ENCODE results near the gene TSPAN32.
"Not testable (repeated sequence)": the region's sequence is repeated elsewhere in the genome, so short reads cannot be mapped to it uniquely, and the experiment has no call there.

Gene TSPAN32

DNA sequence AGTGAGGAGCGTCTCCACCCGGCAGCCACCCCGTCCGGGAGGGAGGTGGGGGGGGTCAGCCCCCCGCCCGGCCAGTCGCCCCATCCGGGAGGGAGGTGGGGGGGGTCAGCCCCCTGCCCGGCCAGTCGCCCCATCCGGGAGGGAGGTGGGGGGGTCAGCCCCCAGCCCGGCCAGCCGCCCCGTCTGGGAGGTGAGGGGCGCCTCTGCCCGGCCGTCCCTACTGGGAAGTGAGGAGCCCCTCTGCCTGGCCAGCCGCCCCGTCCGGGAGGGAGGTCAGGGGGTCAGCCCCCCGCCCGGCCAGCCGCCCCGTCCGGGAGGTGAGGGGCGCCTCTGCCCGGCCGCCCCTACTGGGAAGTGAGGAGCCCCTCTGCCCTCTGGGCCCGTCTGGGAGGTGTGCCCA, 30.8 kb downstream of the TSPAN32 start:
- not testable (repeated sequence) for H3K36me3 ChIP-seq (ENCODE audit: insufficient read depth, low read length); H3K9me3 ChIP-seq (ENCODE audit: control insufficient read depth, insufficient read depth, low read length); H3K4me1 ChIP-seq (ENCODE audit: insufficient read depth, low read length); H3K9ac ChIP-seq (ENCODE audit: low read depth, low read length)

DNA sequence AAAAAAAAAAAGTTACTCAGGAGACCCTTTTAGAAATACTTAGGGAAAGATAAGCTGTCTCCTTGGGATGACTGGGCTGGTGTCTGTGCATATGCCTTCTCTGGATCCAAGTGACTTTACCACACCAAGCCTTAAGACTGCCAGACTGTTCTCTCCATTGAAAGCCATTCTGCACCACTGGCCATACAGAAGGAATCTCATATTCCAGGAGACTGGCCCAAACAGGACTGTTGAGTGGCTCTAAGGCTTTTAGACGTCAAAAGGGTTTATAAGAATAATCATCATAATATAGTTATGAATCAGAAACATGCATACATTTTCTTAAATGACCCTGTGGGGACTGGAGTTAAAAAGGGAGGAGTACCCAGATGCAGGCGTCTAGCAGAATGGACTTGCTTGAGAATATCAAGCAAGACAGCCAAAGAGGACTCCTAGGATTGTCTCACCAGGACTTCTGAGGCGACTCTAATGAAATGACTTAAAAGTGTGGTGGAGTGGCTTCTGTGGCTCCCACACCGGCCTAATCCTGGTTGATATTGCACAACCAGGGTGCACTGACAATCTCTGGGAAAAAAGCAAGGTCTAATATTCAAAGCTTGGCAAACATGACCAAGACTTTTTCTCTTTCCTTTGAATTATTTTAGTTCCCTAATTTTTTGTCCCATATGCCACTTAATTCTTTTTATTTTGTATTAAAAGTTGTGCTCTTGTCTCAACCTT, 31.8 kb downstream of the TSPAN32 start:
- not testable (repeated sequence) for H3K9me3 ChIP-seq (ENCODE audit: control insufficient read depth, insufficient read depth, low read length); H3K9ac ChIP-seq (ENCODE audit: low read depth, low read length)
- peaks cover 14% of the 10 kb centered on the region for H3K4me1 ChIP-seq (ENCODE audit: insufficient read depth, low read length)

GRCh38 chr11:2335286-2335685, 33.5 kb downstream of the TSPAN32 start:
- not testable (repeated sequence) for H3K36me3 ChIP-seq (ENCODE audit: insufficient read depth, low read length); H3K9ac ChIP-seq (ENCODE audit: low read depth, low read length); H3K9me3 ChIP-seq (ENCODE audit: control insufficient read depth, insufficient read depth, low read length)
- peaks cover 19% of the 10 kb centered on the region for H3K4me1 ChIP-seq (ENCODE audit: insufficient read depth, low read length)

More for the DNA sequence above, 31.8 kb downstream of the TSPAN32 start:
- not testable (repeated sequence) for H3K36me3 ChIP-seq (ENCODE audit: insufficient read depth, low read length)

GRCh38 chr11:2338760-2339159, 36.9 kb downstream of the TSPAN32 start:
- not testable (repeated sequence) for H3K36me3 ChIP-seq (ENCODE audit: insufficient read depth, low read length); H3K9me3 ChIP-seq (ENCODE audit: control insufficient read depth, insufficient read depth, low read length); H3K9ac ChIP-seq (ENCODE audit: low read depth, low read length)
- peaks cover 19% of the 10 kb centered on the region for H3K4me1 ChIP-seq (ENCODE audit: insufficient read depth, low read length)

GRCh38 chr11:2342557-2342956, 40.7 kb downstream of the TSPAN32 start:
- Histone ChIP-seq H3K9me3 (ENCODE audit: control insufficient read depth, insufficient read depth, low read length) (no peaks in the 10 kb centered on the region), H3K4me1 (ENCODE audit: insufficient read depth, low read length) (peaks cover 14% of the 10 kb centered on the region), H3K9ac (ENCODE audit: low read depth, low read length) (no peak overlapping the region), H3K36me3 (ENCODE audit: insufficient read depth, low read length) (no peaks in the 10 kb centered on the region)

- Histone ChIP-seq H3K4me1 (ENCODE audit: insufficient read depth, low read length) (peaks cover 11% of the 10 kb centered on the region), H3K36me3 (ENCODE audit: insufficient read depth, low read length) (no peaks in the 10 kb centered on the region), H3K9me3 (ENCODE audit: control insufficient read depth, insufficient read depth, low read length) (no peaks in the 10 kb centered on the region), H3K9ac (ENCODE audit: low read depth, low read length) (no peak overlapping the region)
Observed at GRCh38 chr11:2342981-2343380, 41.2 kb downstream of the TSPAN32 start.

- H3K36me3 ChIP-seq (ENCODE audit: insufficient read depth, low read length), result no peaks in the 10 kb centered on the region
Observed at GRCh38 chr11:2343502-2343901, 41.7 kb downstream of the TSPAN32 start.

DNA sequence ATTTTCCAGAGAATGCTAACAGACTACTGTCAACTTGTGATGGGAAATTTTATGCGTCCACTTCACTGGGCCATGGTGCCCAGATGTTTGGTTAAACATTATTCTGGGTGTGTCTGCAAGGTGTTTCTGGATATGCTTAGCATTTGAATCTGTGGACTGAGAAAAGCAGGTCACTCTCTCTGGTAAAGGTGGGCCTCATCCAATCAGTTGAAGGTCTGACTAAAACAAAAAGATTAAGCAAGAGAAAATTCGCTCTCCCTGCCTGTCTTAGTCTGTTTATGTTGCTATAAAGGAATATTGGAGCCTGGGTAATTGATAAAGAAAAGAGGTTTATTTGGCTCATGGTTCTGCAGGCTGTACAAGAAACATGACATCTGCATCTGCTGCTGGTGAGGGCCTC, 43.2 kb downstream of the TSPAN32 start:
- H3K9ac ChIP-seq (ENCODE audit: low read depth, low read length), result no peak overlapping the region

More at GRCh38 chr11:2343502-2343901, 41.7 kb downstream of the TSPAN32 start:
- Histone ChIP-seq H3K4me1 (ENCODE audit: insufficient read depth, low read length) (peaks cover 6% of the 10 kb centered on the region), H3K9me3 (ENCODE audit: control insufficient read depth, insufficient read depth, low read length) (0 out of 2 replicates have a peak, but pooled peaks cover 2% of the 10 kb centered on the region), H3K9ac (ENCODE audit: low read depth, low read length) (no peak overlapping the region)

DNA sequence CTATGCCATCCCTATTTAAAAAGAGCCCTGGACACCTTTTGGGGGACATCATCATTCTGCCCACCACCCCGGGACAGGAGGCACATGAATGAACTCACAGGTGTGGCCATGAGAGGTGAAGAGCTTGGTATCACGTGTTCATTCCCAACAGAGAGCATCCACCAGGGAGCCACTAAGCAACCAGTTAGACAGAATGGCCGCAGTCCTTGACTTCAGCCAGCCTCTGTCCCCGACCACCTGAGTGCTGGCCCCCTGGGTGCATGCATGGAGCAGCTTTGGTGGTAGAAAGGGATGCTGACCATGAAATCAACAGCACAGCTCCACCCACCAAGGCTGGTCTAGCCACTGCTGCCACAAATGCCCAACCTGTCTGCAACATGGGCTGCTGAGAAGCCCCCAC, 44.2 kb downstream of the TSPAN32 start:
- Histone ChIP-seq H3K36me3 (ENCODE audit: insufficient read depth, low read length) (no peaks in the 10 kb centered on the region), H3K9ac (ENCODE audit: low read depth, low read length) (no peak overlapping the region)

More for the DNA sequence above, 43.2 kb downstream of the TSPAN32 start:
- Histone ChIP-seq H3K9me3 (ENCODE audit: control insufficient read depth, insufficient read depth, low read length) (peaks cover 9% of the 10 kb centered on the region; the same call in 1 of the 2 replicates), H3K4me1 (ENCODE audit: insufficient read depth, low read length) (no peaks in the 10 kb centered on the region), H3K36me3 (ENCODE audit: insufficient read depth, low read length) (no peaks in the 10 kb centered on the region)

DNA sequence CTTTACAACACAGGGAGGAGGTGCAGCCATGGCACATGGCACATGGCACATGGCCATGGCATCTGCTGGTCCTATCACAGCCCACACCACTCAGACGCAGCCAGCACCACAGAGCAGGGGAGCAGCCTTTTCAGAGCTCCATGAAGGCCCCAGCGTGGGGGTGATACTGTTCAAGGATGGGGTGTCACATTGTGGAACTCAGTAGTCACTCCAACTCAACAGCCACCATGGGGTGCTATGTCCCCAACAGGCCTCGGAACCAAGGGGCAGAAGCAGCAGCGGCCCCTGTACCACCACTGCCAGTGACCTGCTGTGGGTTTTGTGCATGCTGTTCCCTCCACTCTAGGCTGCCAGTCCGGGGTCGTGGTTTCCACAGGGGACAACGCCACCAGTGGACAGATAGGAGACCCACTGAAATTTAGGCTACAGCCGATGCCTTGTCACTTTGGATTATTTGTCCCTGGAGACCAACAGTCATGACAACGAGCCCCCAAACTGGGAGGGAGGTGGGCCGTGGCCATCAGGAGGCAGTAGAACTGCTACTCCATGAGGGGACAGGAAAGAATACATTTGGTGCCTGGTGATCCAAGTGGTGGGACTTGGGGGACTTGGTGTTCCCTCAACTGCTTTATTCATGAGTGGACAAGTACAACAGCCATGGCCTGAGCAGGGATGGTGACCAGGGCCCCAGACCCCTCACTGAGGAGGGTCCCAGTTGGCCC, 44.9 kb downstream of the TSPAN32 start:
- Histone ChIP-seq H3K9me3 (ENCODE audit: control insufficient read depth, insufficient read depth, low read length) (peaks cover 9% of the 10 kb centered on the region; the same call in 1 of the 2 replicates), H3K4me1 (ENCODE audit: insufficient read depth, low read length) (no peaks in the 10 kb centered on the region), H3K36me3 (ENCODE audit: insufficient read depth, low read length) (no peaks in the 10 kb centered on the region), H3K9ac (ENCODE audit: low read depth, low read length) (no peak overlapping the region)

More for the DNA sequence above, 44.2 kb downstream of the TSPAN32 start:
- no peaks in the 10 kb centered on the region for H3K4me1 ChIP-seq (ENCODE audit: insufficient read depth, low read length)
- H3K9me3 ChIP-seq (ENCODE audit: control insufficient read depth, insufficient read depth, low read length), result peaks cover 9% of the 10 kb centered on the region; the same call in 1 of the 2 replicates

- Histone ChIP-seq H3K9ac (ENCODE audit: low read depth, low read length) (no peak overlapping the region), H3K36me3 (ENCODE audit: insufficient read depth, low read length) (no peaks in the 10 kb centered on the region), H3K4me1 (ENCODE audit: insufficient read depth, low read length) (no peaks in the 10 kb centered on the region), H3K9me3 (ENCODE audit: control insufficient read depth, insufficient read depth, low read length) (peaks cover 9% of the 10 kb centered on the region; the same call in 1 of the 2 replicates)
Observed at GRCh38 chr11:2347308-2347830, 45.6 kb downstream of the TSPAN32 start.

DNA sequence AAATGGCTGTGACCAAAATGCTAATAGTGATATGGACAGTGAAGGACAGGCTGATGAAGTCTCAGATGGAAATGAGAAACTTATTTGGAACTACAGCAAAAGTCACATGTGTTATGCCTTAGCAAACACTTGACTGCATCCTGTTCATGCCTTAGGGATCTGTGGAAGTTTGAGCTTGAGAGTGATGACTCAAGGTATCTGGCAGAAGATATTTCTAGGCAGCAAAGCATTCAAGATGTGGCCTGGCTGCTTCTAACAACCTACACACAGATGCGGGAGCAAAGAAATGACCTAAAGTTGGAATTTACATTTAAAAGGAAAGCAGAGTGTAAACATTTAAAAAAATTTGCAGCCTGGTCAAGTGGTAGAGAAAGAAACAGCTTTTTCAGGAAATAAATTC, 47.2 kb downstream of the TSPAN32 start:
- Histone ChIP-seq H3K36me3 (ENCODE audit: insufficient read depth, low read length) (no peaks in the 10 kb centered on the region; the same call in 1 of the 2 replicates), H3K9me3 (ENCODE audit: control insufficient read depth, insufficient read depth, low read length) (peaks cover 9% of the 10 kb centered on the region; the same call in 1 of the 2 replicates), H3K9ac (ENCODE audit: low read depth, low read length) (no peak overlapping the region), H3K4me1 (ENCODE audit: insufficient read depth, low read length) (no peaks in the 10 kb centered on the region)

GRCh38 chr11:2351701-2352100, 49.9 kb downstream of the TSPAN32 start:
- Histone ChIP-seq H3K9ac (ENCODE audit: low read depth, low read length) (no peak overlapping the region), H3K9me3 (ENCODE audit: control insufficient read depth, insufficient read depth, low read length) (peaks cover 13% of the 10 kb centered on the region; the same call in 1 of the 2 replicates)

DNA sequence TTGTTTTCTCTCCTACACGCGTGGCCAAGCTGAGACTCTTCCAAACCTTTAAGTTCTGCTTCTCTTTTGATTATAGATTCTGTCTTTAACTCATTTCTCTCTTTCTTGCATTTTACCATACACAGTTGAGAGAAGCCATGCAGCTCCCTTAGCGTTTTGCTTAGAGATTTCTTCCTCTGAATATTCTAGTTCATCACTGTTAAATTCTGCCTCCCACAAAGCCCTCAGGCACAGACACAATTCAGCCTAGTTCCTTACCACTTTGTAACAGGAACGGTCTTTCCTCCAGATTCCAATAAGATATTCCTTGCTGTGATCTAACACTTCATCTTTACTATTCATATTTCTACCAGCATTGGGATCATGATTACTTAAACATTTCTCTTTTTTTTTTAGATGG, 50.6 kb downstream of the TSPAN32 start:
- H3K4me1 ChIP-seq (ENCODE audit: insufficient read depth, low read length), result no peaks in the 10 kb centered on the region
- peaks cover 13% of the 10 kb centered on the region; the same call in 1 of the 2 replicates for H3K9me3 ChIP-seq (ENCODE audit: control insufficient read depth, insufficient read depth, low read length)
- H3K9ac ChIP-seq (ENCODE audit: low read depth, low read length), result no peak overlapping the region
- H3K36me3 ChIP-seq (ENCODE audit: insufficient read depth, low read length), result no peaks in the 10 kb centered on the region; the same call in 1 of the 2 replicates

More at GRCh38 chr11:2351701-2352100, 49.9 kb downstream of the TSPAN32 start:
- Histone ChIP-seq H3K36me3 (ENCODE audit: insufficient read depth, low read length) (no peaks in the 10 kb centered on the region; the same call in 1 of the 2 replicates), H3K4me1 (ENCODE audit: insufficient read depth, low read length) (no peaks in the 10 kb centered on the region)

All from ES-I3 (cell line).